Gastroesophageal sphincter (tissue), 4 donors: ENCODE results near the gene IQCC. TPM values are rescaled to one million over a fixed set of nuclear protein-coding genes. Genes with fewer than 3 reads are reported as not detected.

ENCODE experiments used
- ATAC-seq: fragments of 150-250 bp; one replicate; pipeline ENCODE4 v1.9.1; 2016; ENCODE audit warnings: mild to moderate bottlenecking, moderate library complexity
- H3K27ac ChIP-seq, 4 donors: fragments of 200-600 bp; sonication (generic) in 3 of 4; 1 replicate in 3 of 4; 2 replicates in 1 of 4; pipeline ENCODE4 v1.5.1; 2016 to 2019
- H3K27me3 ChIP-seq: fragments of 200-600 bp; sonication (generic); one replicate; pipeline ENCODE4 v1.5.1; 2019
- H3K36me3 ChIP-seq, 2 donors: fragments of 200-600 bp; sonication (generic); one replicate each; pipeline ENCODE4 v1.5.1; 2019; ENCODE audit warnings: control low read depth in 1 of 2
- H3K4me1 ChIP-seq, 3 donors: fragments of 200-600 bp; sonication (generic); 1 replicate in 2 of 3; 2 replicates in 1 of 3; pipeline ENCODE4 v1.5.1; 2016 to 2019; ENCODE audit warnings: control low read depth in 2 of 3
- H3K4me3 ChIP-seq, 2 donors: fragments of 200-600 bp; sonication (generic); one replicate each; pipeline ENCODE4 v1.5.1; 2019; ENCODE audit warnings: mild to moderate bottlenecking in 1 of 2, moderate library complexity in 1 of 2
- H3K9me3 ChIP-seq, 3 donors: fragments of 200-600 bp; sonication (generic); one replicate each; pipeline ENCODE4 v1.5.1; 2017 to 2019; ENCODE audit warnings: control low read depth in 2 of 3
- EP300 ChIP-seq: sonication (generic); formaldehyde crosslinking; IDR thresholded peaks from one replicate; pipeline ENCODE4 v1.6.1; 2017; ENCODE audit warnings: antibody characterized with exemption, mild to moderate bottlenecking
- POLR2A ChIP-seq, 2 donors: fragments of 450-650 bp; IDR thresholded peaks; one replicate each; pipeline ENCODE4 v1.6.1; 2017; ENCODE audit warnings: antibody characterized with exemption in 2 of 2, mild to moderate bottlenecking in 2 of 2, moderate library complexity in 1 of 2
- POLR2AphosphoS5 ChIP-seq: sonication (generic); formaldehyde crosslinking; IDR thresholded peaks from one replicate; pipeline ENCODE4 v1.6.1; 2017; ENCODE audit warnings: antibody characterized with exemption
- WGBS, 2 donors: methylation state at CpG; one replicate each; pipeline ENCODE4 v1.1.5; 2018; ENCODE audit warnings: low coverage in 1 of 2; 5-methylcytosine and 5-hydroxymethylcytosine counted together
- total RNA-seq, 4 donors: library from RNA; depleted of rRNA; stranded (reverse); fragments of >200 nt; gene quantifications; one replicate each; pipeline ENCODE4 v1.1.0, GENCODE V29; 2016
- TF ChIP-seq, protein P1 (sequence below), 4 experiments: fragments of 200-600 bp in 2 of 4; fragments of 450-650 bp in 2 of 4; sonication (generic) in 1 of 4; IDR thresholded peaks; one replicate each; pipeline ENCODE4 v1.5.1; 2017 to 2019; ENCODE audit warnings: antibody characterized with exemption in 4 of 4, mild to moderate bottlenecking in 2 of 4, moderate library complexity in 2 of 4

Gene IQCC
- total RNA-seq, 4 donors from 2014 or later = 0.69 to 1.9 (median 1.3) TPM

- TF ChIP-seq POLR2AphosphoS5 = no peak
- no peak for TF ChIP-seq EP300
- TF ChIP-seq POLR2A (IDR thresholded peaks at IDR 0.05) = no peak
- TF ChIP-seq, protein P1, sequence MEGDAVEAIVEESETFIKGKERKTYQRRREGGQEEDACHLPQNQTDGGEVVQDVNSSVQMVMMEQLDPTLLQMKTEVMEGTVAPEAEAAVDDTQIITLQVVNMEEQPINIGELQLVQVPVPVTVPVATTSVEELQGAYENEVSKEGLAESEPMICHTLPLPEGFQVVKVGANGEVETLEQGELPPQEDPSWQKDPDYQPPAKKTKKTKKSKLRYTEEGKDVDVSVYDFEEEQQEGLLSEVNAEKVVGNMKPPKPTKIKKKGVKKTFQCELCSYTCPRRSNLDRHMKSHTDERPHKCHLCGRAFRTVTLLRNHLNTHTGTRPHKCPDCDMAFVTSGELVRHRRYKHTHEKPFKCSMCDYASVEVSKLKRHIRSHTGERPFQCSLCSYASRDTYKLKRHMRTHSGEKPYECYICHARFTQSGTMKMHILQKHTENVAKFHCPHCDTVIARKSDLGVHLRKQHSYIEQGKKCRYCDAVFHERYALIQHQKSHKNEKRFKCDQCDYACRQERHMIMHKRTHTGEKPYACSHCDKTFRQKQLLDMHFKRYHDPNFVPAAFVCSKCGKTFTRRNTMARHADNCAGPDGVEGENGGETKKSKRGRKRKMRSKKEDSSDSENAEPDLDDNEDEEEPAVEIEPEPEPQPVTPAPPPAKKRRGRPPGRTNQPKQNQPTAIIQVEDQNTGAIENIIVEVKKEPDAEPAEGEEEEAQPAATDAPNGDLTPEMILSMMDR (IDR thresholded peaks at IDR 0.05) = no peak
- Histone ChIP-seq H3K9me3 (no peaks in the 10 kb centered on the region), H3K4me1 (peaks cover 7 to 65% (median 23%) of the 10 kb centered on the region in 3 donors), H3K27me3 (no peaks in the 10 kb centered on the region), H3K4me3 (no peak overlapping the region), H3K27ac (no peak overlapping the region), H3K36me3 (peaks cover 0 to 86% of the 10 kb centered on the region in 2 donors)
- no peak for ATAC-seq
Measured at GRCh38 chr1:32184650-32185049, 20.8 kb upstream of the IQCC start.

DNA sequence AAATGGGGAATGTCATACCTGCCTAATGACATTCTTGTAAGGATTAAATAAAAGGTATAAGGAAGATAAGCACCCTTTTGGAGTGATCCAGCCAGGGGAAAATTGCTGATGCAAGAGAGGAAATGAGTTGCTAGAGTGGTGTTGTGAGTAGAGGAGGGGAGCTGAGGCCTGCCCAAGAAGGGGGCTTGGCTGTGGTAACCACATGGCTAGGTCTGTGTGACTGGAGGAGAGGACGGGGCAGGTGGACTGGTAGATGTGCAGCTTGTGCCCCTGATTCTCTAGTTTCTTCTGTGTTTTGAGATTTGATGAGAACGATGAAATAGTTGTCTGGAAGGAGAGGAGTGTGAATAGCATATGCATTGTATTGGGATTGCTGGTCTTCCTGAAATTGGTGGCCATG, 19.4 kb upstream of the IQCC start:
- Histone ChIP-seq H3K27ac (no peak overlapping the region), H3K9me3 (no peaks in the 10 kb centered on the region), H3K4me1 (peaks cover 7 to 56% (median 21%) of the 10 kb centered on the region in 3 donors), H3K4me3 (no peak overlapping the region), H3K27me3 (no peaks in the 10 kb centered on the region), H3K36me3 (peaks cover 0 to 100% of the 10 kb centered on the region in 2 donors)
- WGBS, 2 donors = 84 to 100% methylated on average over 1 to 2 of the region's 2 CpGs
- no peak for TF ChIP-seq POLR2A (IDR thresholded peaks at IDR 0.05)
- TF ChIP-seq POLR2AphosphoS5 = no peak
- TF ChIP-seq, protein P1 (IDR thresholded peaks at IDR 0.05) = no peak
- no peak for TF ChIP-seq EP300
- ATAC-seq = no peak

DNA sequence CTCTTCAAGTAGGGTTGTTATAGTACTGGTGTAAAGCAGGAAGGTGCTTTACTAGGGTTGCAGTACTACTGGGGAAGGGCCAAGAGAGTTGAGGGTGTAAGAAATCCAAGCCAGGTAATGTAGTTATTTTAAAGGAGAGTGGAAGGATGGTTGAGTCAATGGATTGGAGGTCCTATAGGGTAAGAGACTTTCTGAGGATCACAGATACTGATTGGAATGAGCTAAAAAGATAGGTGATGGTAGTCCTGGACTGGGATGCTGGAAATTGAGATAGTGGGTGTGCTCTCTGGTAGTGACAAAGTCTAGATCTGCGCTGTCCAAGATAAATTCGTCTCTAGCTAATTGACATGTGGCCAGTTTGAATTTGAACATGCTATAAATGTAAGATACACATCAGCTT, 19.0 kb upstream of the IQCC start:
- TF ChIP-seq, protein P1 (IDR thresholded peaks at IDR 0.05) = no peak
- no peak for TF ChIP-seq EP300
- no peak for TF ChIP-seq POLR2AphosphoS5
- no peak for TF ChIP-seq POLR2A (IDR thresholded peaks at IDR 0.05)
- peaks cover 3 to 52% (median 17%) of the 10 kb centered on the region in 3 donors for H3K4me1 ChIP-seq

GRCh38 chr1:32187850-32188249, 17.6 kb upstream of the IQCC start:
- peaks cover 0 to 100% of the 10 kb centered on the region in 2 donors for H3K36me3 ChIP-seq
- H3K27me3 ChIP-seq = no peaks in the 10 kb centered on the region
- H3K4me3 ChIP-seq = no peak overlapping the region
- H3K4me1 ChIP-seq = peaks cover 0 to 38% (median 9%) of the 10 kb centered on the region in 3 donors
- ATAC-seq = no peak
- no peaks in the 10 kb centered on the region for H3K9me3 ChIP-seq
- WGBS, 2 donors = 98 to 100% methylated on average over 4 to 5 of the region's 9 CpGs
- H3K27ac ChIP-seq = no peak overlapping the region
- TF ChIP-seq POLR2A (IDR thresholded peaks at IDR 0.05) (no peak), POLR2AphosphoS5 (no peak), EP300 (no peak)
- TF ChIP-seq, protein P1 (IDR thresholded peaks at IDR 0.05) = no peak

More for the DNA sequence above, 19.0 kb upstream of the IQCC start:
- H3K9me3 ChIP-seq = no peaks in the 10 kb centered on the region
- no peaks in the 10 kb centered on the region for H3K27me3 ChIP-seq
- H3K27ac ChIP-seq = no peak overlapping the region
- H3K36me3 ChIP-seq = peaks cover 0 to 100% of the 10 kb centered on the region in 2 donors
- 78 to 94% methylated on average over 2 of the region's 2 CpGs for WGBS, 2 donors
- ATAC-seq = no peak
- H3K4me3 ChIP-seq = no peak overlapping the region

- H3K4me1 ChIP-seq = no peaks in the 10 kb centered on the region
- WGBS, 2 donors = 66 to 87% methylated on average over 3 to 5 of the region's 8 CpGs
- TF ChIP-seq, protein P1 (IDR thresholded peaks at IDR 0.05) = no peak
- TF ChIP-seq POLR2AphosphoS5 (no peak), EP300 (no peak), POLR2A (IDR thresholded peaks at IDR 0.05) (no peak)
- no peaks in the 10 kb centered on the region for H3K9me3 ChIP-seq
- no peak overlapping the region for H3K27ac ChIP-seq
- ATAC-seq = no peak
- H3K36me3 ChIP-seq = peaks cover 0 to 100% of the 10 kb centered on the region in 2 donors
- no peak overlapping the region for H3K4me3 ChIP-seq
- no peaks in the 10 kb centered on the region for H3K27me3 ChIP-seq
Measured at GRCh38 chr1:32192220-32192948, 13.1 kb upstream of the IQCC start.
